PC-3 (cell line): ENCODE data around the gene TUBB1. TPM values are rescaled to one million over a fixed set of nuclear protein-coding genes. Genes with fewer than 3 reads are reported as not detected.
"Not testable (repeated sequence)": the region's sequence is repeated elsewhere in the genome, so short reads cannot be mapped to it uniquely, and the experiment has no call there.

Experiments used
- ATAC-seq: fragments of 200-7000 bp; cut with Tn5 transposase; 2 replicates; pipeline ENCODE4 v1.9.1; 2020; ENCODE audit warnings: mild to moderate bottlenecking, moderate library complexity
- BruUV-seq: library from RNA; stranded (reverse); fragments of 400-500 nt; replicated peaks from 2 replicates; lab custom pipeline; 2021; lab: Mats Ljungman, UMichigan
- CTCF ChIA-PET: fragments of 300-600 bp; sonication (Branson Sonifier 250); formaldehyde crosslinking; loops from one replicate; lab custom pipeline; 2022; ENCODE audit warnings: antibody characterized with exemption; lab: Charles Lee
- POLR2A ChIA-PET: fragments of 300-600 bp; sonication (Branson Sonifier 250); formaldehyde crosslinking; loops from one replicate; lab custom pipeline; 2022; ENCODE audit warnings: antibody characterized with exemption; ENCODE audit not compliant: unreplicated experiment; lab: Charles Lee
- DNase-seq: peaks from one replicate; pipeline ENCODE4 v3.0.0-alpha.2; 2015
- H2AFZ ChIP-seq: fragments of 300-600 bp; sonication (generic); 2 replicates; pipeline ENCODE4 v1.6.0; 2016; ENCODE audit warnings: antibody characterized with exemption, low read length
- H3F3A ChIP-seq: fragments of 300-600 bp; sonication (generic); one replicate; pipeline ENCODE4 v1.6.0; 2017; ENCODE audit warnings: antibody characterized with exemption, low read length, control low read depth, mild to moderate bottlenecking; ENCODE audit not compliant: unreplicated experiment
- H3K27ac ChIP-seq: fragments of 300-600 bp; sonication (generic); 2 replicates; pipeline ENCODE4 v1.5.1; 2016; ENCODE audit warnings: mild to moderate bottlenecking, low read length
- H3K27me3 ChIP-seq: fragments of 300-600 bp; sonication (generic); 2 replicates; pipeline ENCODE4 v1.6.1; 2016; ENCODE audit warnings: low read length, mixed read lengths
- H3K36me3 ChIP-seq: fragments of 300-600 bp; sonication (generic); 2 replicates; pipeline ENCODE4 v1.6.1; 2016; ENCODE audit warnings: low read depth, mixed run types, low read length, mixed read lengths
- H3K4me1 ChIP-seq: fragments of 300-600 bp; sonication (generic); 2 replicates; pipeline ENCODE4 v1.5.1; 2016; ENCODE audit warnings: low read length; ENCODE audit not compliant: insufficient read depth
- H3K4me2 ChIP-seq: fragments of 300-600 bp; sonication (generic); 2 replicates; pipeline ENCODE4 v1.6.0; 2016; ENCODE audit warnings: low read length
- H3K4me3 ChIP-seq: fragments of 300-600 bp; sonication (generic); 2 replicates; pipeline ENCODE4 v1.5.1; 2016; ENCODE audit warnings: mild to moderate bottlenecking, low read length, mixed read lengths
- H3K79me2 ChIP-seq: fragments of 300-600 bp; sonication (generic); 2 replicates; pipeline ENCODE4 v1.6.1; 2017; ENCODE audit warnings: low read length, mixed read lengths
- H3K9ac ChIP-seq: fragments of 300-600 bp; sonication (generic); 2 replicates; pipeline ENCODE4 v1.6.0; 2016; ENCODE audit warnings: mild to moderate bottlenecking, low read length
- H3K9me2 ChIP-seq: fragments of 300-600 bp; sonication (generic); replicated peaks from 2 replicates; pipeline ENCODE4 v1.6.1; 2016; ENCODE audit warnings: mixed run types, low read length, mixed read lengths
- H3K9me3 ChIP-seq: fragments of 300-600 bp; sonication (generic); 2 replicates; pipeline ENCODE4 v1.6.1; 2016; ENCODE audit warnings: low read length, mixed read lengths
- H4K20me1 ChIP-seq: fragments of 300-600 bp; sonication (generic); 2 replicates; pipeline ENCODE4 v1.6.1; 2016; ENCODE audit warnings: low read length, mixed read lengths
- EZH2 ChIP-seq: fragments of 300-600 bp; sonication (generic); IDR thresholded peaks from one replicate; pipeline ENCODE4 v1.6.1; 2017; ENCODE audit warnings: antibody characterized with exemption, mild to moderate bottlenecking, low read length; ENCODE audit not compliant: unreplicated experiment
- EZH2phosphoT487 ChIP-seq: fragments of 300-600 bp; sonication (generic); IDR thresholded peaks from 2 replicates; pipeline ENCODE4 v1.6.1; 2018; ENCODE audit warnings: mild to moderate bottlenecking, antibody characterized with exemption, low read length, borderline replicate concordance
- intact Hi-C: fragments of 100-400 bp; cut with micrococcal nuclease; formaldehyde crosslinking; loops from 2 replicates; pipeline ENCODE4 v1.9.0; 2023
- total RNA-seq: library from RNA; depleted of rRNA; stranded (reverse); fragments of >200 nt; gene quantifications from 2 replicates; pipeline ENCODE4 v1.2.3, GENCODE V29; 2014
- TF ChIP-seq, protein P1 (sequence below): fragments of 300-600 bp; sonication (generic); conservative IDR thresholded peaks from 2 replicates; pipeline ENCODE4 v1.5.1; 2017; ENCODE audit warnings: antibody characterized with exemption, low read depth, mild to moderate bottlenecking, low read length

Gene TUBB1
- total RNA-seq, 1 experiment from 2014 or later = not detected

DNA sequence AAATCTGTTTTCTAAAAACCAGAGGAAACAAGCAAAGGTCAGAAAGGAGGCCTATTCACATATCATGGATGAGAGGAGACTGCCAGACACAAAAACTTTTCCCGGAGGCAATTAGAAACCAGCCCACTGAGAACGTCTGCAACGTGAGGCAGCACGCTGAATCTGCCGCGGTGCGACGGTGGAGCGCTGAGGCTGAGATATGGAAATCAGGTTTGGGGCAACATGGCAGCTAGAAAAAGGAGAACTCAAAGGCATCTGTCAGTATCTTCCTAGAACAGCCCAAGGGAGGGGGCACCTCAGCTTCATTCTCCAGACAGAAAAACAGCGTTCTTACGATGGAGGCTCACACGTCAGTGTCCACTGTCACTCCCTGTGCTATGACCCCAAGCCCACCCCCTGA, 18.2 kb downstream of the TUBB1 start:
- no peak for ATAC-seq

DNA sequence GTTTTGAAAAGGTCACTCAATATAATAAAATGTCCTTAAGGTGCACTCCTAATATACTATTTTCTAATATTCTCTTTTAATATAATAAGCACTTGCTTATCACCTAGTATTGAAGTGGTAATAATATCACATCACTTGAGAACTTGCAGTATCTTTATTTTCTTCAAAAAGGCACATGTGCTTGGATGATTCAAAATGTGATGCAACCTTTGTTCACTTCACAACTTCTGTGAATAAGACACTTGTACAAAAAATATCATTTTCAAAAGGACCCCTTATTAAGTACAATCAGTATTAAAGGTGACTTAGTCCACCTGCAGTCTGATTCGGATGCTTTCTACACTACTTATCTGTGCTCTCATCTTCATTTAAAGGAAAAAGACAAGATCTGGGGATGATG, 20.0 kb downstream of the TUBB1 start:
- intact Hi-C loops = no loop called here
- ChIA-PET POLR2A (no interaction called here), CTCF (no interaction called here)
- DNase-seq (peak; percentile 14), ATAC-seq (no peak)
- peaks cover 4% of the 10 kb centered on the region for H3F3A ChIP-seq
- no peaks in the 10 kb centered on the region for H3K9me3 ChIP-seq
- peaks cover 35% of the 10 kb centered on the region for H3K4me1 ChIP-seq
- H3K36me3 ChIP-seq = peaks cover 55% of the 10 kb centered on the region
- H3K9ac ChIP-seq = 0 out of 2 replicates have a peak overlapping the region, but pooled peaks have one; percentile 1
- TF ChIP-seq, protein P1, sequence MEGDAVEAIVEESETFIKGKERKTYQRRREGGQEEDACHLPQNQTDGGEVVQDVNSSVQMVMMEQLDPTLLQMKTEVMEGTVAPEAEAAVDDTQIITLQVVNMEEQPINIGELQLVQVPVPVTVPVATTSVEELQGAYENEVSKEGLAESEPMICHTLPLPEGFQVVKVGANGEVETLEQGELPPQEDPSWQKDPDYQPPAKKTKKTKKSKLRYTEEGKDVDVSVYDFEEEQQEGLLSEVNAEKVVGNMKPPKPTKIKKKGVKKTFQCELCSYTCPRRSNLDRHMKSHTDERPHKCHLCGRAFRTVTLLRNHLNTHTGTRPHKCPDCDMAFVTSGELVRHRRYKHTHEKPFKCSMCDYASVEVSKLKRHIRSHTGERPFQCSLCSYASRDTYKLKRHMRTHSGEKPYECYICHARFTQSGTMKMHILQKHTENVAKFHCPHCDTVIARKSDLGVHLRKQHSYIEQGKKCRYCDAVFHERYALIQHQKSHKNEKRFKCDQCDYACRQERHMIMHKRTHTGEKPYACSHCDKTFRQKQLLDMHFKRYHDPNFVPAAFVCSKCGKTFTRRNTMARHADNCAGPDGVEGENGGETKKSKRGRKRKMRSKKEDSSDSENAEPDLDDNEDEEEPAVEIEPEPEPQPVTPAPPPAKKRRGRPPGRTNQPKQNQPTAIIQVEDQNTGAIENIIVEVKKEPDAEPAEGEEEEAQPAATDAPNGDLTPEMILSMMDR = no peak
- no peak for TF ChIP-seq EZH2phosphoT487
- no peak for TF ChIP-seq EZH2
- H4K20me1 ChIP-seq = peaks cover 33% of the 10 kb centered on the region
- no peak overlapping the region for H2AFZ ChIP-seq
- H3K9me2 ChIP-seq = no peaks in the 10 kb centered on the region
- H3K4me3 ChIP-seq = peak overlapping the region; percentile 72
- no peaks in the 10 kb centered on the region for H3K27me3 ChIP-seq
- H3K4me2 ChIP-seq = peak overlapping the region; percentile 93
- no TSS peak for BruUV-seq
- no peak overlapping the region for H3K27ac ChIP-seq
- H3K79me2 ChIP-seq = peaks cover 75% of the 10 kb centered on the region

More for the DNA sequence above, 18.2 kb downstream of the TUBB1 start:
- POLR2A ChIA-PET = no interaction called here
- no peak overlapping the region for H3K4me3 ChIP-seq
- H4K20me1 ChIP-seq = peaks cover 33% of the 10 kb centered on the region
- peaks cover 35% of the 10 kb centered on the region for H3K4me1 ChIP-seq
- CTCF ChIA-PET = no interaction called here
- no peaks in the 10 kb centered on the region for H3K27me3 ChIP-seq
- H2AFZ ChIP-seq = no peak overlapping the region
- no peak for DNase-seq
- no peaks in the 10 kb centered on the region for H3K9me3 ChIP-seq
- no peak overlapping the region for H3K9ac ChIP-seq
- H3K36me3 ChIP-seq = peaks cover 67% of the 10 kb centered on the region
- H3F3A ChIP-seq = no peaks in the 10 kb centered on the region
- no peak overlapping the region for H3K4me2 ChIP-seq
- no TSS peak for BruUV-seq
- H3K9me2 ChIP-seq = no peaks in the 10 kb centered on the region
- intact Hi-C loops = no loop called here
- TF ChIP-seq EZH2phosphoT487 (no peak), EZH2 (no peak)
- TF ChIP-seq, protein P1 = no peak
- peaks cover 84% of the 10 kb centered on the region for H3K79me2 ChIP-seq
- no peak overlapping the region for H3K27ac ChIP-seq

DNA sequence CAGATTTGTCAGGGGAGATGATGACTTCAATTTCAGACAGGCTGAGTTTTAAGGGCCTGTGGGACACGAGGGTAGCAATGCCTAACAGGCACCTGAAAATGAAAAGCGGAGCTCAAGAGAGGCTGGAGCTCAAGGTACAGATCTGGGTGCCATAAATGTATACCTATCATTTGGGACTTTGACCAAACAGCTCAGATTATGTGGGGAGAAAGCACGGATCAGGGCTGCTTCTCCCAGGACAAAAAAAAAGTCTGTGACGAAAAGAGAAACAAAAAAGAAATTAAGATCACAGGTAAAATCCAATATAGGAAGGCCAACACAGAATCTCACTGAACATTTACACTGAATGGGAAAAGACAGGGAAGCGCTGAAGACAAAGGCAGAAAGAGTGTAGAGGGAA, 21.4 kb downstream of the TUBB1 start:
- intact Hi-C loops = loop anchor here (5.0 kb wide), 1 partner anchor 388 kb away; the partner anchor contains the start of gene STX16
- POLR2A ChIA-PET = no interaction called here
- H3K9me2 ChIP-seq = no peaks in the 10 kb centered on the region
- no peaks in the 10 kb centered on the region for H3K27me3 ChIP-seq
- peaks cover 46% of the 10 kb centered on the region for H3K4me1 ChIP-seq
- H3K36me3 ChIP-seq = peaks cover 47% of the 10 kb centered on the region
- CTCF ChIA-PET = no interaction called here
- peaks cover 70% of the 10 kb centered on the region for H3K79me2 ChIP-seq
- H2AFZ ChIP-seq = no peak overlapping the region
- ATAC-seq (no peak), DNase-seq (no peak)
- no TSS peak for BruUV-seq
- H3K27ac ChIP-seq = no peak overlapping the region
- H3K9me3 ChIP-seq = no peaks in the 10 kb centered on the region
- H3K4me2 ChIP-seq = peak overlapping the region; percentile 93
- peak overlapping the region; percentile 72 for H3K4me3 ChIP-seq
- H3K9ac ChIP-seq = peak overlapping the region; percentile 92
- peaks cover 4% of the 10 kb centered on the region for H3F3A ChIP-seq
- H4K20me1 ChIP-seq = peaks cover 33% of the 10 kb centered on the region
- no peak for TF ChIP-seq EZH2
- TF ChIP-seq, protein P1 = no peak
- no peak for TF ChIP-seq EZH2phosphoT487

DNA sequence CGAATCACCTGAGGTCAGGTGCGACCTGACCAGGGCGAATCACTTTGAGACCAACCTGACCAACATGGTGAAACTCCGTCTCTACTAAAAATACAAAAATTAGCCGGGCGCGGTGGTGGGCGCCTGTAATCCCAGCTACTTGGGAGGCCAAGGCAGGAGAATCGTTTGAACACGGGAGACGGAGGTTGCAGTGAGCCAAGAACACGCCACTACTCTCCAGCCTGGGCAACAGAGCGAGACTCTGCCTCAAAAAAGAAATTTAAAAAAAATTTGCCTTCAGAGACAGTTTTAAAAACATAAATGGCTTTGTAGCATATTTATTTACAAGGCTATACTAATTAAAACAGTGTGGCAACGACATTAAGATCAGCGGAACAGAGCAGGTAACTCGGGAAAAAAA, 22.3 kb downstream of the TUBB1 start:
- intact Hi-C loops = loop anchor here (5.0 kb wide), 1 partner anchor 389 kb away; the partner anchor contains the start of gene STX16
- Histone ChIP-seq H2AFZ (0 out of 2 replicates have a peak overlapping the region, but pooled peaks have one; percentile 82), H3K4me2 (peak overlapping the region; percentile 93), H3K36me3 (peaks cover 39% of the 10 kb centered on the region), H3K9ac (peak overlapping the region; percentile 92), H4K20me1 (peaks cover 33% of the 10 kb centered on the region), H3K4me1 (peaks cover 46% of the 10 kb centered on the region), H3K4me3 (peak overlapping the region; percentile 72), H3K27ac (peak overlapping the region; percentile 64), H3K79me2 (peaks cover 62% of the 10 kb centered on the region)
- CTCF ChIA-PET, ATAC-seq, H3K9me2 ChIP-seq, H3F3A ChIP-seq, POLR2A ChIA-PET, H3K27me3 ChIP-seq, H3K9me3 ChIP-seq, BruUV-seq, DNase-seq: not testable (repeated sequence)
